ENCODE results near the gene TCERG1L.

GRCh38 chr10:131172433-131172832 lies 139.1 kb downstream of the TCERG1L start:
- TF ChIP-seq CTCF (IDR thresholded peaks at IDR 0.05; ENCODE audit: poor library complexity) (no peak), EZH2 (IDR thresholded peaks at IDR 0.05; ENCODE audit: borderline replicate concordance) (no peak), EZH2phosphoT487 (IDR thresholded peaks at IDR 0.05; ENCODE audit: low read depth, severe bottlenecking, unreplicated experiment) (no peak)
